HepG2 (cell line): Measurements from ENCODE around the gene SRRM1. TPM values are rescaled to one million over a fixed set of nuclear protein-coding genes. Genes with fewer than 3 reads are reported as not detected.

Experiments used
- ATAC-seq: fragments of 200-7000 bp; cut with Tn5 transposase; 3 replicates; pipeline ENCODE4 v1.9.1; 2020; ENCODE audit warnings: mild to moderate bottlenecking, moderate library complexity
- BruUV-seq: library from RNA; stranded (reverse); fragments of 400-500 nt; replicated peaks from 2 replicates; lab custom pipeline; 2021; lab: Mats Ljungman, UMichigan
- CTCF ChIA-PET: fragments of 300-600 bp; formaldehyde crosslinking; extraction: SDS; loops from one replicate; lab custom pipeline; 2021; ENCODE audit warnings: low total read pairs, inconsistent platforms, low intra/inter-chr PET ratio; lab: Yijun Ruan, JAX
- POLR2A ChIA-PET: fragments of 350-600 bp; sonication (Branson Sonifier 250); formaldehyde crosslinking; loops from one replicate; lab custom pipeline; 2020; ENCODE audit warnings: antibody characterized with exemption, inconsistent platforms; lab: Yijun Ruan, JAX
- DNase-seq: peaks from one replicate; pipeline ENCODE4 v3.0.0-alpha.2; 2015; ENCODE audit warnings: low spot score
- FAIRE-seq: peaks from 3 replicates; lab custom pipeline; 2011; peaks lifted over from hg19 to GRCh38; lab: Jason Lieb, UNC
- H2AFZ ChIP-seq: one replicate; pipeline ENCODE4 v1.6.1; 2011; ENCODE audit warnings: low read length, inconsistent platforms
- H3K27ac ChIP-seq: fragments of 300-600 bp; 3 replicates; pipeline ENCODE4 v1.8.0; 2011; ENCODE audit warnings: mixed run types, mild to moderate bottlenecking, mixed read lengths, low read length, inconsistent platforms; ENCODE audit not compliant: insufficient read depth; ENCODE audit errors: extremely low read length
- H3K27me3 ChIP-seq, 2 experiments: fragments of 200-600 bp in 1 of 2; 2 replicates in 1 of 2; 3 replicates in 1 of 2; pipeline versions ENCODE4 v1.6.0 to v1.8.0; 2011; ENCODE audit warnings: low read length in 2 of 2, mild to moderate bottlenecking in 2 of 2, moderate library complexity in 2 of 2, inconsistent platforms in 1 of 2; ENCODE audit not compliant: insufficient read depth in 2 of 2, control insufficient read depth in 1 of 2
- H3K36me3 ChIP-seq, 2 experiments: fragments of 200-600 bp in 1 of 2; replicated peaks in 1 of 2; 2 replicates in 1 of 2; 3 replicates in 1 of 2; pipeline versions ENCODE4 v1.5.1 to v1.8.0; 2011; ENCODE audit warnings: low read length in 2 of 2, inconsistent platforms in 1 of 2; ENCODE audit not compliant: insufficient read depth in 2 of 2, control insufficient read depth in 1 of 2
- H3K4me1 ChIP-seq: 2 replicates; pipeline ENCODE4 v1.5.1; 2012; ENCODE audit warnings: low read length, inconsistent platforms; ENCODE audit not compliant: insufficient read depth
- H3K4me2 ChIP-seq: 2 replicates; pipeline ENCODE4 v1.6.0; 2011; ENCODE audit warnings: low read depth, low read length, inconsistent platforms
- H3K4me3 ChIP-seq, 3 experiments: fragments of 200-600 bp in 1 of 3; sonication (generic), shearing (Covaris generic) in 1 of 3; replicated peaks in 1 of 3; 2 replicates each; pipeline ENCODE4 v1.5.1; 2011 to 2016; ENCODE audit warnings: low read length in 3 of 3, inconsistent platforms in 2 of 3, low read depth in 2 of 3, mild to moderate bottlenecking in 2 of 3, control low read depth in 1 of 3, mixed read lengths in 1 of 3; ENCODE audit not compliant: insufficient read depth in 1 of 3
- H3K79me2 ChIP-seq: one replicate; pipeline ENCODE4 v1.6.1; 2011; ENCODE audit warnings: low read length, inconsistent platforms; ENCODE audit not compliant: insufficient read depth
- H3K9ac ChIP-seq: 2 replicates; pipeline ENCODE4 v1.6.0; 2011; ENCODE audit warnings: mild to moderate bottlenecking, low read depth, low read length, inconsistent platforms; ENCODE audit not compliant: insufficient read depth
- H3K9me3 ChIP-seq: 2 replicates; pipeline ENCODE4 v1.5.1; 2012; ENCODE audit warnings: mild to moderate bottlenecking, low read length
- H4K20me1 ChIP-seq: 2 replicates; pipeline ENCODE4 v1.6.0; 2011; ENCODE audit warnings: inconsistent platforms, mild to moderate bottlenecking, low read length, moderate library complexity; ENCODE audit not compliant: insufficient read depth
- ATF7 ChIP-seq, 2 experiments: fragments of 450-650 bp in 1 of 2; sonication (generic) in 1 of 2; formaldehyde crosslinking in 1 of 2; IDR thresholded peaks; 2 replicates each; pipeline versions ENCODE4 v1.4.0 to v1.6.1; 2016 to 2020; ENCODE audit warnings: antibody characterized with exemption in 1 of 2, mild to moderate bottlenecking in 1 of 2, missing genetic modification reagents in 1 of 2
- CREB1 ChIP-seq, 2 experiments: fragments of 450-650 bp in 1 of 2; IDR thresholded peaks; 2 replicates each; pipeline ENCODE4 v1.6.1; 2016 to 2017; ENCODE audit warnings: control low read depth in 1 of 2, mild to moderate bottlenecking in 1 of 2, missing compliant biosample characterization in 1 of 2, missing genetic modification characterization in 1 of 2
- WGBS: methylation state at CpG from one replicate; pipeline ENCODE4 v1.1.6; 2017; ENCODE audit warnings: low lambda C conversion rate; 5-methylcytosine and 5-hydroxymethylcytosine counted together
- in situ Hi-C: cut with HindIII; loops from 2 replicates; pipeline ENCODE4 v1.10.0; 2017; ENCODE audit warnings: low pct_unique_long_range_greater_than_20kb; ENCODE audit not compliant: extremely low pct_ligation_motif_present
- intact Hi-C: fragments of 100-400 bp; cut with micrococcal nuclease; formaldehyde crosslinking; loops from one replicate; pipeline ENCODE4 v1.10.0; 2022; ENCODE audit not compliant: unreplicated experiment
- polyA plus RNA-seq, 8 experiments: library from polyadenylated mRNA; depleted of rRNA in 3 of 8; stranded (reverse) in 7 of 8; unstranded in 1 of 8; fragments of >200 nt; fragmentation: Illumina TruSeq in 4 of 8; extraction: Trizol in 4 of 8; gene quantifications; 2 replicates each; pipeline versions ENCODE4 v1.2.1 to v1.2.3, GENCODE V29; 2011 to 2016; ENCODE audit warnings: low read depth in 4 of 8, missing spikeins in 1 of 8, mixed read lengths in 1 of 8; ENCODE audit not compliant: insufficient read depth in 1 of 8
- total RNA-seq, 5 experiments: library from RNA; depleted of rRNA; stranded (reverse); fragments of >200 nt; fragmentation: Illumina TruSeq; extraction: Trizol; gene quantifications; 2 replicates each; pipeline ENCODE4 v1.2.3, GENCODE V29; 2016; ENCODE audit warnings: low read depth in 1 of 5
- TF ChIP-seq, protein P1 (sequence below): sonication (generic); formaldehyde crosslinking; IDR thresholded peaks from 2 replicates; pipeline ENCODE4 v1.9.0; 2022; ENCODE audit warnings: low read depth, missing genetic modification reagents
- TF ChIP-seq, protein P2 (sequence below): sonication (generic); formaldehyde crosslinking; IDR thresholded peaks from 2 replicates; pipeline ENCODE4 v1.5.1; 2020; ENCODE audit warnings: mild to moderate bottlenecking, missing genetic modification reagents, borderline replicate concordance

Gene SRRM1
- total and polyA plus RNA-seq, 2 of the 13 experiments (the other 11 are each of a cell fraction or from before 2014, with no cell fraction given) = 31.6 to 44.5 TPM

DNA sequence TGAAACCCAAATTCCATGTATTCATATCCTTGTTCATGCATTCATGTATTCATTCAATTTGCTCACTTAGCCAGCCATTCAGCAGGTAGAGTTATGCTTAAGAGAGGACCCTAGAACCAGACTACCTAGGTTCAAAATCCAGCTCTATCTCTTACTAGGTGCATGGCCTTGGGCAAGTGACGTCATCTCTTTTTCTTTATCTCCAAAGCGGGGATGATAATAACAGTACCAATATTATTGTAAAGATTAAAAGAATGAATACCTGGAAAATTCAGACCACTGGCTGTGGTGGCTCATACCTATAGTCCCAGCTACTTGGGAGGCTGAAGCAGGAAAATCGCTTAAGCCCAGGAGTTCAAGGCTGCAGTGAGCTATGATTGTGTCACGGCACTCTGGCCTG lies 68.2 kb downstream of the SRRM1 start:
- POLR2A ChIA-PET = interaction anchor here (1.6 to 2.1 kb wide), 2 partner anchors 13 to 34 kb away, joined by 5 to 9 read pairs; partner anchors contain the start of gene CLIC4
- TF ChIP-seq ATF7 (IDR thresholded peaks at IDR 0.05) (peak; percentile 98), ATF7 (CRISPR knock-in tag; IDR thresholded peaks at IDR 0.05) (no peak), CREB1 (IDR thresholded peaks at IDR 0.05) (peak; percentile 95), CREB1 (CRISPR knock-in tag; IDR thresholded peaks at IDR 0.05) (peak; percentile 48; the same call in 1 of the 2 replicates)
- TF ChIP-seq, protein P1, sequence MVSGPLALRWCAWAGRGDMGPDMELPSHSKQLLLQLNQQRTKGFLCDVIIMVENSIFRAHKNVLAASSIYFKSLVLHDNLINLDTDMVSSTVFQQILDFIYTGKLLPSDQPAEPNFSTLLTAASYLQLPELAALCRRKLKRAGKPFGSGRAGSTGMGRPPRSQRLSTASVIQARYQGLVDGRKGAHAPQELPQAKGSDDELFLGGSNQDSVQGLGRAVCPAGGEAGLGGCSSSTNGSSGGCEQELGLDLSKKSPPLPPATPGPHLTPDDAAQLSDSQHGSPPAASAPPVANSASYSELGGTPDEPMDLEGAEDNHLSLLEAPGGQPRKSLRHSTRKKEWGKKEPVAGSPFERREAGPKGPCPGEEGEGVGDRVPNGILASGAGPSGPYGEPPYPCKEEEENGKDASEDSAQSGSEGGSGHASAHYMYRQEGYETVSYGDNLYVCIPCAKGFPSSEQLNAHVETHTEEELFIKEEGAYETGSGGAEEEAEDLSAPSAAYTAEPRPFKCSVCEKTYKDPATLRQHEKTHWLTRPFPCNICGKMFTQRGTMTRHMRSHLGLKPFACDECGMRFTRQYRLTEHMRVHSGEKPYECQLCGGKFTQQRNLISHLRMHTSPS (CRISPR knock-in tag) = no peak
- TF ChIP-seq, protein P2, sequence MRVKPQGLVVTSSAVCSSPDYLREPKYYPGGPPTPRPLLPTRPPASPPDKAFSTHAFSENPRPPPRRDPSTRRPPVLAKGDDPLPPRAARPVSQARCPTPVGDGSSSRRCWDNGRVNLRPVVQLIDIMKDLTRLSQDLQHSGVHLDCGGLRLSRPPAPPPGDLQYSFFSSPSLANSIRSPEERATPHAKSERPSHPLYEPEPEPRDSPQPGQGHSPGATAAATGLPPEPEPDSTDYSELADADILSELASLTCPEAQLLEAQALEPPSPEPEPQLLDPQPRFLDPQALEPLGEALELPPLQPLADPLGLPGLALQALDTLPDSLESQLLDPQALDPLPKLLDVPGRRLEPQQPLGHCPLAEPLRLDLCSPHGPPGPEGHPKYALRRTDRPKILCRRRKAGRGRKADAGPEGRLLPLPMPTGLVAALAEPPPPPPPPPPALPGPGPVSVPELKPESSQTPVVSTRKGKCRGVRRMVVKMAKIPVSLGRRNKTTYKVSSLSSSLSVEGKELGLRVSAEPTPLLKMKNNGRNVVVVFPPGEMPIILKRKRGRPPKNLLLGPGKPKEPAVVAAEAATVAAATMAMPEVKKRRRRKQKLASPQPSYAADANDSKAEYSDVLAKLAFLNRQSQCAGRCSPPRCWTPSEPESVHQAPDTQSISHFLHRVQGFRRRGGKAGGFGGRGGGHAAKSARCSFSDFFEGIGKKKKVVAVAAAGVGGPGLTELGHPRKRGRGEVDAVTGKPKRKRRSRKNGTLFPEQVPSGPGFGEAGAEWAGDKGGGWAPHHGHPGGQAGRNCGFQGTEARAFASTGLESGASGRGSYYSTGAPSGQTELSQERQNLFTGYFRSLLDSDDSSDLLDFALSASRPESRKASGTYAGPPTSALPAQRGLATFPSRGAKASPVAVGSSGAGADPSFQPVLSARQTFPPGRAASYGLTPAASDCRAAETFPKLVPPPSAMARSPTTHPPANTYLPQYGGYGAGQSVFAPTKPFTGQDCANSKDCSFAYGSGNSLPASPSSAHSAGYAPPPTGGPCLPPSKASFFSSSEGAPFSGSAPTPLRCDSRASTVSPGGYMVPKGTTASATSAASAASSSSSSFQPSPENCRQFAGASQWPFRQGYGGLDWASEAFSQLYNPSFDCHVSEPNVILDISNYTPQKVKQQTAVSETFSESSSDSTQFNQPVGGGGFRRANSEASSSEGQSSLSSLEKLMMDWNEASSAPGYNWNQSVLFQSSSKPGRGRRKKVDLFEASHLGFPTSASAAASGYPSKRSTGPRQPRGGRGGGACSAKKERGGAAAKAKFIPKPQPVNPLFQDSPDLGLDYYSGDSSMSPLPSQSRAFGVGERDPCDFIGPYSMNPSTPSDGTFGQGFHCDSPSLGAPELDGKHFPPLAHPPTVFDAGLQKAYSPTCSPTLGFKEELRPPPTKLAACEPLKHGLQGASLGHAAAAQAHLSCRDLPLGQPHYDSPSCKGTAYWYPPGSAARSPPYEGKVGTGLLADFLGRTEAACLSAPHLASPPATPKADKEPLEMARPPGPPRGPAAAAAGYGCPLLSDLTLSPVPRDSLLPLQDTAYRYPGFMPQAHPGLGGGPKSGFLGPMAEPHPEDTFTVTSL (CRISPR knock-in tag) = no peak
- Histone ChIP-seq H3K4me3 (no peak overlapping the region), H3K27ac (no peak overlapping the region), H3K4me1 (peaks cover 68% of the 10 kb centered on the region), H3K9ac (no peak overlapping the region), H3K4me2 (peak overlapping the region; percentile 18; the same call in 1 of the 2 replicates), H3K9me3 (no peaks in the 10 kb centered on the region), H3K79me2 (no peaks in the 10 kb centered on the region), H4K20me1 (no peaks in the 10 kb centered on the region), H3K27me3 (no peaks in the 10 kb centered on the region), H3K36me3 (no peaks in the 10 kb centered on the region), H2AFZ (no peak overlapping the region)
- CTCF ChIA-PET = no interaction called here
- WGBS = 14% methylated on average over 4 of the region's 4 CpGs
- in situ Hi-C loops (no loop called here), intact Hi-C loops (no loop called here)
- DNase-seq (peak; percentile 43), ATAC-seq (no peak), FAIRE-seq (no peak)
- BruUV-seq = no TSS peak
